Esophagus squamous epithelium (tissue), 4 donors: ENCODE results near the gene VEZF1.

Experiments
- CTCF ChIP-seq, 6 experiments: fragments of 450-650 bp in 4 of 6; fragments of 200-600 bp in 2 of 6; sonication (generic) in 2 of 6; IDR thresholded peaks; one replicate each; pipeline ENCODE4 v1.5.1; 2016 to 2019; ENCODE audit warnings: antibody characterized with exemption in 6 of 6, mild to moderate bottlenecking in 4 of 6, moderate library complexity in 4 of 6
- POLR2A ChIP-seq, 4 donors: fragments of 450-650 bp; IDR thresholded peaks; one replicate each; pipeline ENCODE4 v1.6.1; 2017; ENCODE audit warnings: antibody characterized with exemption in 4 of 4, mild to moderate bottlenecking in 4 of 4, moderate library complexity in 3 of 4

- no peak for TF ChIP-seq CTCF (IDR thresholded peaks at IDR 0.05)
- no peak for TF ChIP-seq POLR2A (IDR thresholded peaks at IDR 0.05)
These were observed 4.6 kb downstream of the VEZF1 start for GRCh38 chr17:57983446-57983845.
